NCI-H1092 (cell line): Measurements from ENCODE around the gene GFRA1.

Source experiments
- DNase-seq: peaks from one replicate; lab custom pipeline; 2025; lab: John Stamatoyannopoulos, UW

The GFRA1 gene

DNA sequence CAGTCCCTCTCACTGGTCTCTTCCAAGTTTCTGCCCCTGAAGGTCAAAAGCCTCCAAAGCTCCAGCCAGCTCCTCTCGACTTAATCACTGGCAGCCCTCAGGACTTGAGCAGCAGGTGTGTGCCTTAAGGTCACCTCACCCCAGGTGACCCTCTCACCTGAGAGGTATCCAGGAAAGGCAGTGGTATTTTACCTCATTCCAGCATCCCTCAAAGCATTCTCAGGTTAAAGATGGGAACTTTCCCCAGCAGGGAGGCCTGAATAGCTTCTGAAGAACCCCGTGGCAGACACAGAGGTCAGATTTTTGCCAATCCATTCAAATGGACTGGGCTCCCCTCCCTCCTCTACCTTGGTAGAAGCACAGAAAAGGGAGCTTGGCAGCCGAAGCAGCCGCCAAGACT, 148.2 kb downstream of the GFRA1 start:
- no peak for DNase-seq

DNA sequence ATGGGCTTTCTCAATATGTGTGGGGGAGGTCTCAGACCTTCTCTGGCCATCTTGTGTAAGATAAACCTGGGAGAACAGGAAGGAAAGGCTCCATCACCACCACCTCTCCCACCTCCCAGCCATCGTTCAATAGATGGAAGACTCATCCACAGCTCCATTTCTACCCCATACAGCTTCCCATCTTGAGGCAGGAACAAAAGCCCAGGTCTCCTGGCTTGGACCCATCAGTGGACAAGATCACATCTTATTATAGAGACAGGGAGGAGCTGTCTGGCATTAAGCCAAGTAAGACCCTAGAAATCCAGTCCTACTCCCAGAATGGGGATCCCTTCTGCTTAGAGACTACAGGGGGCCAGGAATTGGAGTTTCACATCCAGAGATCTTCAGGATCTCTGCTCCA, 150.3 kb downstream of the GFRA1 start:
- DNase-seq = no peak

- no peak for DNase-seq
Observed at GRCh38 chr10:116121640-116122525, 151.1 kb downstream of the GFRA1 start.

DNA sequence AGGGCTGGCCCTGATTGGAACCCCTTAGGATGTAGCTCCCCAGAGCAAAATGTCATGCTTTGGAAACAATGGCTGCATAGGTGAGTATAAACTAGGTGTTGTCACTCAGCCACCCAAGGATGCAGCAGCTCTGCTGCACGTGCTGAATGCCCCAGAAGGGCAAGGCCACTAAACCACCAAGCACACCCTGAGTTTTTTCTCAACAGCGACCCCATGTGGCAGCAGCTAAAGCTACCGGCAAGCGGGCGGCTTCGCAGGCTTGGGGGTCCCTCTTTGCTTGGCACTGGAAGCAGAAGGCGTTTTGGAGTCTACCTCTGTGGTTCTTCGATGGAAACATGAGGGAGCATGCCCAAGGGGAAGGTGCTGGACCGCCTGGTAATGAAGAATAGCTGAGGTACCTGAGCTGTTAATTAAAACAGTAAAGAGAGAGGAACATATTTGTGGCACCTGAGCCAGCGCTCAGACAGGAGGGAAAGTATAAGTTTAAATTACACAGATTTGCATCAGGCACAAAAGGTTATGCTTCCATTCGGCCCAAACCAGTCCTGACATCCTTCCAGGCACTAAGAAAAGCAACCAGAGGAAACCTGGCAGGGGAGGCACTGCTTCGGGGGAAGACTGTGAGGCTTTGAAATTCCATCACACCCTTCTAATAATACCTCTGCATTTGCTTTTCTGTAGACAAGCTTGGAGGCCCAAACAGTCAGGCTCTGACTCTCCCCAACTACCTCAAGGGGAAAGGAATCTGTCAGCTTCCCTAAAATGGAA, 152.1 kb downstream of the GFRA1 start:
- no peak for DNase-seq

DNA sequence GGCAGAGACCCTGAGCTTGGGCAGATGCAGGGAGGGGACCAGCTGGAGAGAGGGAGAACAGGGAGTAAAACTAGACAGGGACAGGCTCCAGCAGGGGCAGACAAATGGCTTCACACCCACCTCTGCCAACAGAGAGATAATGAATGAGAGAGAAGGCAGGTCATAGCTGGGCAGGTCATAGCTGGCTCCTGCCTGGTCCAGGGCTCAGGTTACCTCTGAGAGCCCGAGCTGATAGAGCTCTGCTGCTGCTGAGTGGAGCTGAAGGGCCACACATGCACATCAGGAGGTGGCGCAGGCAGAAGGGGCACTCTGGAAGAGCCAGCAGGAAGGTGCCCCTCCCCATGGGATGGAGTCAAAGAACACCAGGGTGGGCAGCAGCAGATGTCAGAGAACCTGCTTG, 154.2 kb downstream of the GFRA1 start:
- DNase-seq = no peak

DNA sequence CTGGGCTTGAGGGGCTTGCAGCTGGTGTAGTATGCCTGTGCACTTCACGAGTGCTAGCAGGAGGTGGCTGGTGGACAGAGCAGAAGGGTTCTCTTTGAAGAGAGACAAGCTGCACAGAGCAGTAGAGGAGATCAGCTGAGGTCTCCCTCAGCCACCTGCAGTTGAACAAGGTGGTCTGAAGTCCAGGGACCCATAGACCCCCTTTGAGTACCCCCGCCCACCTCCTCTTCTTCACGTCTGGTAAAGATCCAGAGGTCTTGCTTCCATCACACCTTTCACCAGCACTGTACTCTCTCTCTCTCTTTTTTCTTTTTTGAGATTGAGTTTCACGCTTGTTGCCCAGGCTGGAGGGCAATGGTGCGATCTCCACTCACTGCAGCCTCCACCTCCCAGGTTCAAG, 157.2 kb downstream of the GFRA1 start:
- DNase-seq = no peak

GRCh38 chr10:116115036-116115641, 157.9 kb downstream of the GFRA1 start:
- DNase-seq = no peak

GRCh38 chr10:116113721-116114501, 159.1 kb downstream of the GFRA1 start:
- DNase-seq = no peak

GRCh38 chr10:116112232-116113231, 160.5 kb downstream of the GFRA1 start:
- no peak for DNase-seq

- no peak for DNase-seq
Observed at GRCh38 chr10:116111483-116112095, 161.4 kb downstream of the GFRA1 start.

DNA sequence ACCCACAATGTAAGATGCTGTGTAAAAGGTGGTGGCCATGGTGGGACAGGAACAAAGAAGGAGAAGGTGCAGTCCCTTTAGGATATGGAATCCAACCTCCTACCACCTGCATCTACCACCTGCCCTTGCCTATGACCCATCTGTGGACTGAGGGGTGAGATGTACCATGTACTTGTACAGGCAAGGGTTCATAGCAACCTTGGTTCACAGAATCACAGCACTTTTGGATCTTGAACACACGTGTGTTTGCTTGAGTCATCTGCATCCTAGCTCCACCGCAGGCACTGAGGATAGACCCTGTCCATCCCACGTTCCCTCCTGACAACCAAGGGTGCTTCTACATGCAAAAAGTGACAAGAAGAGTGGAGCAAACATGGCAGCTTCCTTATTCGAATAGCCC, 162.3 kb downstream of the GFRA1 start:
- no peak for DNase-seq

- no peak for DNase-seq
Observed at GRCh38 chr10:116109881-116110280, 163.1 kb downstream of the GFRA1 start.

DNA sequence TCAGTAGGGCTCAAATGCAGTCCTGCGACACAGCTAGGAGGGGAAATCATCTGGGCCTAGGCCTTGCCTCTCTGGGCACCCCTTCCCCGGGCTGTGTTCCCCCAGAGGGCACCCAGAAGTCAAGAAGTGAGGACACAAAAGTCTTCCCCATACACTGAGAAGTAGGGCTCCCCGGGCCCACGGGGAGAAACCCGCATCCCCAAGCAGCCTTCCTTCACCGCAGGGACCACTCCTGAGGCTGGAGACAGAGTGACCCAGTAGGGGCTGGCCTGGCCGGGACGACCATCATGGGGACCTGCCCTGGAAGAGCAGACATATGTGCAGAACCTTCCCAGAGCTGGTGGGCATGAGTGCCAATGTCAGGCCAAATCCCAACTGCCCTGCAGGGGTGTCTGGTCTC, 163.5 kb downstream of the GFRA1 start:
- no peak for DNase-seq

- no peak for DNase-seq
Observed at GRCh38 chr10:116108095-116108494, 164.9 kb downstream of the GFRA1 start.

GRCh38 chr10:116106611-116107010, 166.4 kb downstream of the GFRA1 start:
- DNase-seq = no peak

DNA sequence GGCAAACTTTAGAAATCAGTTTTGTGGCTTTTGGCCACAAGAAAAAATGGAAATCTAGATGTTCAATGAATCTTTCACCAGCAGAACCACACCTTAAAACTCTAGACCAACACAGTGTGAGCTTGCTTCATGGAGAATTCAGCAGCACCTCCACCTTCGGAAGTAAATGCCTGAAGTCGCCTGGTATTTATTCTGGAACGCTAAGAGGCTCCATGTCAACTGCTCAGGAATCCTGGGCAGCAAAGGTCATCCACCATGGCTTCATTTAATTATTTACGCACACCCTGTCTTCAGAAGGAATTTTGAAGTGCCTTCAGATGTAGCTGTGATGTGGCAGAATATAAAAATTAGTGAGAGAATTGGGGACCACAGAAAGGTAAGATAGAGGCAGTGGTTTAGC, 167.7 kb downstream of the GFRA1 start:
- DNase-seq = no peak

GRCh38 chr10:116104210-116104932, 168.6 kb downstream of the GFRA1 start:
- DNase-seq = no peak

GRCh38 chr10:116103668-116104067, 169.3 kb downstream of the GFRA1 start:
- DNase-seq = no peak

DNA sequence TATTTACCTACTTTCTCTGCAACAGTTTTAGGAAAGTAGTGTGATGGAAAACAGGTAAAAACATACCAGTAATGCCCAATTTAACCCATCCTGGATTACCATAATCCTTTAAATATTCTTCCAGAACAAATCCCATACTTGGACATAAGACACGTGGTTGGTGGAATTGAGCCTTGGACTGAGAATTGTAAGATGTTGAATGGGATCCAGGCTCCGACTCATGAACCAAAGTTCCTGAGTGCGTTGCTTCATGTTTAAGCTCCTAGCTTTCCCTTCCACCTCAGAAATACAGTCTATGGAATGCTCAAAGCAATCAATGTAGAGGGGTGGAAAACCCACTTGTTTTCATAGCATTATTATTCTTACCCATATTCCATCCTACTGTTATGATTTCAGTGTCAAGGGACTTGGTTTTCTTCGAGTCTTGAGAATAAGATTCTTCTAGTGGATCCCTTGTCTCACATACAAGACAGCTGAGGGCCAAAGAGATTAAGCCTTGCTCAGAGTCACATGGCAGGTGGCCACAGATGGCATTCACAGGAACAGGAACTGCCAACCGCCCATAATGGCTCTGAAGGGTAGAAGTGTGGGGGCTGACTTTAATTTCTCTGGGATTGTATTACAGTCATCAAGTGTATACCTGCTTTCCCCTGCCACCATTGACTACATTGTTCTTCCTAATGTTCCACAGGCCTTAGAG, 171.2 kb downstream of the GFRA1 start:
- DNase-seq = no peak
